ENCODE measurements around the gene CEP85L.

Gene CEP85L

GRCh38 chr6:118574051-118574865 is 77.1 kb downstream of the CEP85L start:
- no peak for DNase-seq

GRCh38 chr6:118571121-118571520 is 80.3 kb downstream of the CEP85L start:
- DNase-seq, result no peak

- DNase-seq, result no peak
These were observed 81.9 kb downstream of the CEP85L start for GRCh38 chr6:118569498-118569897.

GRCh38 chr6:118567974-118568373 is 83.4 kb downstream of the CEP85L start:
- DNase-seq, result no peak

GRCh38 chr6:118565311-118565960 is 86.0 kb downstream of the CEP85L start:
- no peak for DNase-seq

GRCh38 chr6:118562959-118563358 is 88.4 kb downstream of the CEP85L start:
- DNase-seq, result peak; percentile 13

GRCh38 chr6:118562248-118562647 is 89.1 kb downstream of the CEP85L start:
- DNase-seq, result no peak

GRCh38 chr6:118559659-118560058 is 91.7 kb downstream of the CEP85L start:
- DNase-seq, result no peak

- no peak for DNase-seq
These were observed 92.8 kb downstream of the CEP85L start for GRCh38 chr6:118558464-118559217.

- DNase-seq, result no peak
These were observed 96.7 kb downstream of the CEP85L start for GRCh38 chr6:118554698-118555097.

GRCh38 chr6:118553132-118553531 is 98.3 kb downstream of the CEP85L start:
- DNase-seq, result no peak

- DNase-seq, result peak; percentile 43
These were observed 100.0 kb downstream of the CEP85L start for GRCh38 chr6:118551063-118552053.

GRCh38 chr6:118548613-118549012 is 102.8 kb downstream of the CEP85L start:
- DNase-seq, result no peak

GRCh38 chr6:118548136-118548535 is 103.3 kb downstream of the CEP85L start, which contains the start of gene PLN:
PLN (plus strand) TSS chr6:118548296; CDS start chr6:118558922, 10,626 bp downstream.
- DNase-seq, result no peak

GRCh38 chr6:118546880-118547218 is 104.5 kb downstream of the CEP85L start:
- no peak for DNase-seq

GRCh38 chr6:118546164-118546879 is 105.1 kb downstream of the CEP85L start:
- DNase-seq, result no peak

GRCh38 chr6:118544105-118544504 is 107.3 kb downstream of the CEP85L start:
- DNase-seq, result no peak

- DNase-seq, result peak; percentile 51
These were observed 109.0 kb downstream of the CEP85L start for GRCh38 chr6:118542184-118542952.

GRCh38 chr6:118537574-118537973 is 113.8 kb downstream of the CEP85L start:
- peak; percentile 57 for DNase-seq

GRCh38 chr6:118536478-118536877 is 114.9 kb downstream of the CEP85L start:
- DNase-seq, result no peak

Data from NCI-H226 (cell line).